ENCODE data around the gene ABHD15.

ABHD15 gene

GRCh38 chr17:29582254-29582765 lies 15.5 kb upstream of the ABHD15 start:
- no peak for DNase-seq (ENCODE audit: low spot score)

GRCh38 chr17:29581583-29582253 lies 14.9 kb upstream of the ABHD15 start:
- no peak for DNase-seq (ENCODE audit: low spot score)

GRCh38 chr17:29579866-29580771 lies 13.3 kb upstream of the ABHD15 start:
- DNase-seq (ENCODE audit: low spot score), result no peak

GRCh38 chr17:29578626-29579485 lies 12.0 kb upstream of the ABHD15 start:
- no peak for DNase-seq (ENCODE audit: low spot score)

- DNase-seq (ENCODE audit: low spot score), result no peak
Measured at GRCh38 chr17:29577385-29578211, 10.8 kb upstream of the ABHD15 start.

GRCh38 chr17:29577001-29577370 lies 10.1 kb upstream of the ABHD15 start:
- DNase-seq (ENCODE audit: low spot score), result no peak

GRCh38 chr17:29576214-29577000 lies 9.6 kb upstream of the ABHD15 start:
- DNase-seq (ENCODE audit: low spot score), result no peak

GRCh38 chr17:29575511-29576213 lies 8.8 kb upstream of the ABHD15 start:
- no peak for DNase-seq (ENCODE audit: low spot score)

- DNase-seq (ENCODE audit: low spot score), result no peak
Measured at GRCh38 chr17:29574732-29575510, 8.1 kb upstream of the ABHD15 start.

- no peak for DNase-seq (ENCODE audit: low spot score)
Measured at GRCh38 chr17:29573871-29574731, 7.3 kb upstream of the ABHD15 start.

GRCh38 chr17:29573558-29573869 lies 6.7 kb upstream of the ABHD15 start:
- no peak for DNase-seq (ENCODE audit: low spot score)

GRCh38 chr17:29572691-29573557 lies 6.1 kb upstream of the ABHD15 start:
- DNase-seq (ENCODE audit: low spot score), result no peak

- DNase-seq (ENCODE audit: low spot score), result no peak
Measured at GRCh38 chr17:29571883-29572681, 5.2 kb upstream of the ABHD15 start.

GRCh38 chr17:29571486-29571882 lies 4.6 kb upstream of the ABHD15 start:
- DNase-seq (ENCODE audit: low spot score), result no peak

GRCh38 chr17:29570521-29570920 lies 3.7 kb upstream of the ABHD15 start:
- no peak for DNase-seq (ENCODE audit: low spot score)

GRCh38 chr17:29569245-29569950 lies 2.6 kb upstream of the ABHD15 start:
- DNase-seq (ENCODE audit: low spot score), result no peak
